Body of pancreas (tissue), 4 donors: ENCODE data around the gene CTNNBIP1.

Experiments used
- CTCF ChIP-seq, 7 experiments: fragments of 450-650 bp in 4 of 7; fragments of 200-600 bp in 3 of 7; sonication (generic) in 3 of 7; IDR thresholded peaks; one replicate each; pipeline ENCODE4 v1.5.1; 2016 to 2019; ENCODE audit warnings: antibody characterized with exemption in 7 of 7
- POLR2A ChIP-seq, 3 donors: fragments of 450-650 bp; IDR thresholded peaks; one replicate each; pipeline ENCODE4 v1.6.1; 2016; ENCODE audit warnings: antibody characterized with exemption in 3 of 3, mild to moderate bottlenecking in 2 of 3

GRCh38 chr1:9869831-9870251 lies 40.2 kb downstream of the CTNNBIP1 start:
- TF ChIP-seq CTCF (IDR thresholded peaks at IDR 0.05) = no peak
- TF ChIP-seq POLR2A (IDR thresholded peaks at IDR 0.05) = no peak
